Measurements from ENCODE around the gene VCL. TPM values are rescaled to one million over a fixed set of nuclear protein-coding genes. Genes with fewer than 3 reads are reported as not detected.

VCL gene
- total RNA-seq, 4 donors from 2014 or later = 64.1 to 113 (median 73.4) TPM

GRCh38 chr10:74077416-74077815 lies 79.5 kb downstream of the VCL start:
- no peak for TF ChIP-seq CTCF (IDR thresholded peaks at IDR 0.05; ENCODE audit: low read depth)

DNA sequence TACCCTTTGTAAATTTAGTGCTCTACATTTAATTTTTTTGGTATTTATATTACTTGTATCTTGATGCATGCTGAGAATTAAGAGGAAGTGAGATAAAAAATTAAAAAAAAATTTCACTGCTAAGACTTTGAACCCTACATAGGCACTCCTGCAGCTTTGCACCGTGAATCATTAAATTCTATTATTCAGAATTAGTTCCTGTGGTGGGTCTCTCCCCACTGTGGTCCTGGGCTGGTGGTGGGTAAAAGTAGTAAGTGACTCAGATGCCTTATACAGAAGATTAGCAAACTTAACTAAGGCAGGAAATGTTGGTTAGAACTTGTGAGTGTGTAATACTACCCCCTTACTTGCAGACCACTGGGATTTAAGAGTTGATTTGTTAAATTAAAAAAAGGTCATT lies 80.1 kb downstream of the VCL start:
- no peak for TF ChIP-seq CTCF (IDR thresholded peaks at IDR 0.05; ENCODE audit: low read depth)

- TF ChIP-seq CTCF (IDR thresholded peaks at IDR 0.05; ENCODE audit: low read depth) = no peak
Measured at GRCh38 chr10:74079028-74079935, 81.4 kb downstream of the VCL start.

DNA sequence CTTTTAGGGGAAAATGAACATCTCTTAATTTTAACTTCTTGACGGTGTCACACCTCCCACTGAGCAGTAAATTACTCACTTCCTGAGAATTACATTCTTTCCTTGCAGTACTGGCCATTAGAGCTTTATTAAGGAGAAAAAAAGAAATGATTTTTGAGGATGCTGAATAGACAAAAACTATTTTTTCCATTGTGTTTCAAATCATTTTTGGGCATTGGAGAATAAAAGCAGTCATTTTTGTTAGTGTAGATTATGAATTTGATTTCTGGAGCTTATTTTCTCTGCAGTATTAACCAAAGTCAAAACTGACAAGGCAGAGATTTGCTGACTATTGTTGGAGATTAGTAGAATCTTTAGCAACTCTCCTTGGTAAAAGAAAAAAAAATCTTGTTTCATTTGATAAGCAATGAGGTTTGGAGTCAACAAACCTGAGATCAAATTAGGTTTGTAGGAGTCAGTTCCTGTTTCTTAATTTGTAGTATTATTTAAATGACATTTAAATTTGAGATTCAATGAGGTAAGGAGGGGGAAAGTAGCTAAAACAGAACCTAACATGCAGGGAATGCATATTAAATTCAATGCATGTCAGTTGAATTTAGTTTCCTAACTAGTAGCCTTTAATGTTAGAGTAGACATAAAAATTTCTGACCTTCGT lies 82.1 kb downstream of the VCL start:
- no peak for TF ChIP-seq CTCF (IDR thresholded peaks at IDR 0.05; ENCODE audit: low read depth)

DNA sequence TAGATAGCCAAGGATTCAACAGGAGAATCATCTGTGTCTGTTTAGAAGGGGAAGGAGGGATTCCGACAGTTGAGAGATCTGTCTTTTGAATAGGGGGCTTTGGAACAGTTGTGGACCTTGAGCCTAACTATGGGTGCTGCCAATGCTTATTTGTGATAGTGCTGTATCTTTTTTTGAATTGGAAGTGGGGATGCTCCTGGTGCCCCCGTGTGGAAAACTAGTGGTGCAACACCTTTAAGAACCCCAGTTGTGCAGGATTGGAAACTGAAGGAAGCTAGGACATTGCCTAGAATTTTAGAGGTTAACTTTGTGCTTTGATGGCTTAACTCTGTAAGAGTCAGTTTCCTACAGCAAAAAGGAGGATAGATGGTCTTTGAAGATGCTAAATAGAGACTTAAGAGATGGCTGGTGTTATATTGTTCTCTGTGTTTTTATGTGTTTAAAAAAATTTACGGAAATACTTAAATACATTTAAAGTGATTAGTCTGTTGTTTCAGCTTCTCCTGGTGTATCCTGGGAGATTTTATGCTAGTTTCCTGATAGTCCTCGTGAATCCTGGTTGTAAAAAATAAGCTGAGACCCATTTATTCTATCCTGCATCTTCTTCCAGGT lies 83.4 kb downstream of the VCL start:
- TF ChIP-seq CTCF (IDR thresholded peaks at IDR 0.05; ENCODE audit: low read depth) = no peak

GRCh38 chr10:74081941-74082718 lies 84.2 kb downstream of the VCL start:
- no peak for TF ChIP-seq CTCF (IDR thresholded peaks at IDR 0.05; ENCODE audit: low read depth)

Measured in subcutaneous adipose tissue (tissue), 4 donors.